ENCODE data around the gene OLFML2B. TPM values are rescaled to one million over a fixed set of nuclear protein-coding genes. Genes with fewer than 3 reads are reported as not detected.

Gene OLFML2B
- total RNA-seq, 4 donors from 2014 or later = 1.1 to 7.7 (median 4.7) TPM

- no peak overlapping the region for H3K4me3 ChIP-seq
- H3K27ac ChIP-seq = no peak overlapping the region
- H3K27me3 ChIP-seq = no peaks in the 10 kb centered on the region
- H3K36me3 ChIP-seq = no peaks in the 10 kb centered on the region
- peaks cover 0 to 18% (median 0%) of the 10 kb centered on the region in 3 donors for H3K9me3 ChIP-seq
- H3K4me1 ChIP-seq = peaks cover 0 to 15% (median 0%) of the 10 kb centered on the region in 3 donors
- WGBS, 2 donors (ENCODE audit: low coverage in 1 of 2) = 100% methylated on average over 1 of the region's 22 CpGs
- no peak for TF ChIP-seq POLR2AphosphoS5 (IDR thresholded peaks at IDR 0.05)
- TF ChIP-seq CTCF (IDR thresholded peaks at IDR 0.05) = no peak
- no peak for TF ChIP-seq POLR2A (IDR thresholded peaks at IDR 0.05)
- TF ChIP-seq EP300 (IDR thresholded peaks at IDR 0.05) = no peak
- ATAC-seq = no peak
Measured at GRCh38 chr1:161983725-161984124, 39.9 kb downstream of the OLFML2B start.

GRCh38 chr1:161982917-161983316 lies 40.8 kb downstream of the OLFML2B start:
- ATAC-seq = no peak
- 57 to 71% methylated on average over 2 to 9 of the region's 9 CpGs for WGBS, 2 donors (ENCODE audit: low coverage in 1 of 2)
- Histone ChIP-seq H3K27ac (no peak overlapping the region), H3K36me3 (no peaks in the 10 kb centered on the region), H3K4me1 (peaks cover 0 to 15% (median 0%) of the 10 kb centered on the region in 3 donors), H3K9me3 (peaks cover 0 to 14% (median 0%) of the 10 kb centered on the region in 3 donors), H3K4me3 (no peak overlapping the region), H3K27me3 (no peaks in the 10 kb centered on the region)
- no peak for TF ChIP-seq CTCF (IDR thresholded peaks at IDR 0.05)
- TF ChIP-seq POLR2AphosphoS5 (IDR thresholded peaks at IDR 0.05) = no peak
- TF ChIP-seq POLR2A (IDR thresholded peaks at IDR 0.05) = no peak
- no peak for TF ChIP-seq EP300 (IDR thresholded peaks at IDR 0.05)

DNA sequence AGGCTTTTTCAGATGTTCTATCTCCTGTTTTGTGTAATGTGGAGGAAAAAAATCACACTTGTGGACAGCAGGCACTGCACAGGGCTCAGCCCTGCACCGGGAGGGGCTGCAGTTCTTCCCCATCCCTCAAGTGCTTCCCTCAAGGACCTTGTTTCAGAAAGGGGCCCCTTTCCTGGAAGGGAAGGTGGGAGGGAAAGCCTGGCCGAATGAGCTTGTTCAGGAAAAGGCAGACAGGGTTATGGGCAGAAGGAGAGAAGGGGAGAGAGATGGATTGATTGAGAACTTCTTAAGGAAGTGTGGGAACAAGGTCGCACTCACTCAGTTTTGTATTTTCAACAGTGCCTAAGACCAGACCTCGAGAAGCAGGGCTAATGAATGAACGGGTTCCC lies 41.2 kb downstream of the OLFML2B start:
- H3K36me3 ChIP-seq = no peaks in the 10 kb centered on the region
- no peak for ATAC-seq
- peaks cover 0 to 10% (median 0%) of the 10 kb centered on the region in 3 donors for H3K9me3 ChIP-seq
- H3K27me3 ChIP-seq = no peaks in the 10 kb centered on the region
- WGBS, 2 donors (ENCODE audit: low coverage in 1 of 2) = 53 to 82% methylated on average over 2 to 3 of the region's 5 CpGs
- H3K4me1 ChIP-seq = peaks cover 0 to 15% (median 0%) of the 10 kb centered on the region in 3 donors
- no peak for TF ChIP-seq EP300 (IDR thresholded peaks at IDR 0.05)
- TF ChIP-seq CTCF (IDR thresholded peaks at IDR 0.05) = no peak
- no peak for TF ChIP-seq POLR2A (IDR thresholded peaks at IDR 0.05)
- TF ChIP-seq POLR2AphosphoS5 (IDR thresholded peaks at IDR 0.05) = no peak
- no peak overlapping the region for H3K27ac ChIP-seq
- no peak overlapping the region for H3K4me3 ChIP-seq

DNA sequence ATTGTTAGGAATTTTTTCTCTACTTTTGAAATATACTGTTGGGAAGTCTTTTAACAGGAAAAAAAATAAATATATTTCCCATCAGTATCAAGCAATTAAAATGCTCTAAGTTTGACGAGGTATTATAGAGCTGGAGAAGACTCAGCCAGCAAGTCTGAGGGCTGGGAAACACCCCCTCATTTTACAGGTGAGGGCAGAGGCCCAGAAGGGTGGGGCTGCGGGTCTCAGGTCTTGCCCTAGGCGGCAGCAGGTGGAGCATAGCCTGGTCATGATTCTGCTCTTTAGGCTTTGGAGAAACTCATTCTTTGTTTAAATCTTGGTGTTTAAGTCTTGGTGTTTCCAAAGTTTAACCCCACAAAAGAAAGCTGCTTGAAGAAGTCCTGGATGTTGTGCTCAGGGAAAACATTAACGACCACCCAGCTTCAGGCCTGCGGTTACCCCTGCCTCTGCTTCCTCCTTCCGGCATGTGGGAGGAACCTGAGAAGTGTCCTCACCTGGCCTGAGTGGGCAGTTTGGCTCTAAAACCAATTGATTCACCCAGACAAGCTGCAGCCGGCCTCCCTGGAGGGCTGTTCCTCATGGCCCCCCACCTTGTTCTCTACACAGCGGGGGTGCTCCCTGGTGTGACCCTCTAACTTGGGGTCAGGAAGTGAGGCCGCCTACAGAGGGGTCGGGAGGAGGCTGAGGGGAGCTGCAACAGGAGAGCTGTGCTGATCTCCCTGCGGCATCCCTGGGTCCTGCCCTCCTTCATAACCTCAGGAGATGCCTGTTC lies 41.7 kb downstream of the OLFML2B start:
- no peak overlapping the region for H3K4me3 ChIP-seq
- TF ChIP-seq POLR2AphosphoS5 (IDR thresholded peaks at IDR 0.05) (no peak), CTCF (IDR thresholded peaks at IDR 0.05) (no peak), POLR2A (IDR thresholded peaks at IDR 0.05) (no peak), EP300 (IDR thresholded peaks at IDR 0.05) (no peak)
- no peaks in the 10 kb centered on the region for H3K36me3 ChIP-seq
- no peaks in the 10 kb centered on the region for H3K27me3 ChIP-seq
- ATAC-seq = no peak
- WGBS, 2 donors (ENCODE audit: low coverage in 1 of 2) = 81 to 98% methylated on average over 5 to 6 of the region's 11 CpGs
- peaks cover 0 to 4% (median 0%) of the 10 kb centered on the region in 3 donors for H3K9me3 ChIP-seq
- no peak overlapping the region for H3K27ac ChIP-seq
- H3K4me1 ChIP-seq = peaks cover 0 to 15% (median 0%) of the 10 kb centered on the region in 3 donors

DNA sequence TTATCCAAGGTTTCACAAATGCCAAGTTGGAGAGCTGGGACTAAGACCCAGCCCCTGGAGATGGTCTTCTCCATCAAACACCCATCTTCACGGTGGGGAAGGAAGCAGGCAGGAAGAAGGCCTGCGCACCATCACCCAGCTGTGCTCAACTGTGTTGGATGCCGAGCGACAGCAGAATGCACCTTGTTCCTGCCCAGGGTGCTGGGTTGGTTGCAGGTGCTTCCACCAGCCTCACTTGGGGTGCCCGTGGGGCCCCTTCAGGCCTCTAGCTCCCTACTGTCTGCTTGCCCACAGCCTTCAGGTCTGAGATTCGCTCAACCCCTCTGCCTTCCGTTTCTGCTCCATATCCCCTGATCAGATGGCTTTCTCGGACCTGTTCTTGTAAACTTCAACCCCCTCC lies 42.5 kb downstream of the OLFML2B start:
- ATAC-seq = no peak
- H3K4me1 ChIP-seq = peaks cover 0 to 7% (median 0%) of the 10 kb centered on the region in 3 donors
- no peak overlapping the region for H3K27ac ChIP-seq
- TF ChIP-seq EP300 (IDR thresholded peaks at IDR 0.05) = no peak
- no peaks in the 10 kb centered on the region for H3K36me3 ChIP-seq
- H3K9me3 ChIP-seq = no peaks in the 10 kb centered on the region
- 89 to 91% methylated on average over 4 to 5 of the region's 8 CpGs for WGBS, 2 donors (ENCODE audit: low coverage in 1 of 2)
- no peaks in the 10 kb centered on the region for H3K27me3 ChIP-seq
- H3K4me3 ChIP-seq = no peak overlapping the region
